Osteocyte (in vitro differentiated cells): ENCODE measurements around the gene TCERG1L. TPM values are rescaled to one million over a fixed set of nuclear protein-coding genes. Genes with fewer than 3 reads are reported as not detected.

Experiments used
- DNase-seq: peaks from one replicate; pipeline ENCODE4 v3.0.0; 2021; ENCODE audit warnings: mixed read lengths; ENCODE audit not compliant: unreplicated experiment; ENCODE audit errors: extremely low spot score
- H3K27ac Mint-ChIP-seq: one replicate; pipeline ENCODE4 v1.8.0; 2021; ENCODE audit warnings: mild to moderate bottlenecking, mixed read lengths; ENCODE audit not compliant: unreplicated experiment
- H3K27me3 Mint-ChIP-seq: one replicate; pipeline ENCODE4 v1.8.0; 2021; ENCODE audit warnings: mixed read lengths; ENCODE audit not compliant: unreplicated experiment
- H3K36me3 Mint-ChIP-seq: one replicate; pipeline ENCODE4 v1.8.0; 2021; ENCODE audit warnings: mixed read lengths; ENCODE audit not compliant: unreplicated experiment
- H3K4me1 Mint-ChIP-seq: one replicate; pipeline ENCODE4 v1.8.0; 2021; ENCODE audit warnings: mixed read lengths; ENCODE audit not compliant: unreplicated experiment
- H3K4me3 Mint-ChIP-seq: one replicate; pipeline ENCODE4 v1.8.0; 2021; ENCODE audit warnings: mild to moderate bottlenecking, moderate library complexity, mixed read lengths; ENCODE audit not compliant: unreplicated experiment
- H3K9me3 Mint-ChIP-seq: one replicate; pipeline ENCODE4 v1.8.0; 2021; ENCODE audit warnings: mixed read lengths; ENCODE audit not compliant: unreplicated experiment
- CTCF ChIP-seq: fragments of 200-600 bp; sonication (generic); IDR thresholded peaks from 2 replicates; pipeline ENCODE4 v1.5.0; 2021; ENCODE audit warnings: antibody characterized with exemption, mild to moderate bottlenecking, moderate library complexity
- total RNA-seq: library from RNA; stranded (reverse); gene quantifications from 2 replicates; pipeline ENCODE4 v1.2.1, GENCODE V29; 2021

TCERG1L gene
- total RNA-seq, 1 donor from 2014 or later = not detected

GRCh38 chr10:131076356-131076755 is 235.2 kb downstream of the TCERG1L start:
- H3K4me1 Mint-ChIP-seq = no peaks in the 10 kb centered on the region
- no peak for DNase-seq
- peaks cover 20% of the 10 kb centered on the region for H3K9me3 Mint-ChIP-seq
- H3K27ac Mint-ChIP-seq = no peak overlapping the region
- H3K36me3 Mint-ChIP-seq = no peaks in the 10 kb centered on the region
- no peak for TF ChIP-seq CTCF
- no peaks in the 10 kb centered on the region for H3K27me3 Mint-ChIP-seq
- no peak overlapping the region for H3K4me3 Mint-ChIP-seq

- Mint-ChIP-seq H3K27ac (no peak overlapping the region), H3K4me1 (no peaks in the 10 kb centered on the region), H3K9me3 (peaks cover 15% of the 10 kb centered on the region), H3K36me3 (no peaks in the 10 kb centered on the region), H3K4me3 (no peak overlapping the region), H3K27me3 (no peaks in the 10 kb centered on the region)
- no peak for DNase-seq
- no peak for TF ChIP-seq CTCF
Observed at GRCh38 chr10:131075218-131075770, 236.2 kb downstream of the TCERG1L start.

GRCh38 chr10:131074682-131075081 is 236.8 kb downstream of the TCERG1L start:
- Mint-ChIP-seq H3K4me3 (no peak overlapping the region), H3K27me3 (no peaks in the 10 kb centered on the region), H3K27ac (no peak overlapping the region), H3K36me3 (no peaks in the 10 kb centered on the region), H3K4me1 (no peaks in the 10 kb centered on the region), H3K9me3 (peaks cover 9% of the 10 kb centered on the region)
- DNase-seq = no peak
- TF ChIP-seq CTCF = no peak

- no peak overlapping the region for H3K4me3 Mint-ChIP-seq
- TF ChIP-seq CTCF = no peak
- no peak for DNase-seq
- no peak overlapping the region for H3K27ac Mint-ChIP-seq
- H3K36me3 Mint-ChIP-seq = peaks cover 2% of the 10 kb centered on the region
- no peaks in the 10 kb centered on the region for H3K27me3 Mint-ChIP-seq
- peaks cover 13% of the 10 kb centered on the region for H3K9me3 Mint-ChIP-seq
- no peaks in the 10 kb centered on the region for H3K4me1 Mint-ChIP-seq
Observed at GRCh38 chr10:131073469-131074035, 238.0 kb downstream of the TCERG1L start.

- peaks cover 15% of the 10 kb centered on the region for H3K9me3 Mint-ChIP-seq
- no peak for TF ChIP-seq CTCF
Observed at GRCh38 chr10:131072651-131073468, 238.7 kb downstream of the TCERG1L start.

More at GRCh38 chr10:131072651-131073468, 238.7 kb downstream of the TCERG1L start:
- H3K36me3 Mint-ChIP-seq = peaks cover 2% of the 10 kb centered on the region
- DNase-seq = no peak
- no peak overlapping the region for H3K27ac Mint-ChIP-seq
- no peak overlapping the region for H3K4me3 Mint-ChIP-seq
- H3K4me1 Mint-ChIP-seq = no peaks in the 10 kb centered on the region
- no peaks in the 10 kb centered on the region for H3K27me3 Mint-ChIP-seq
